Trophoblast cell (in vitro differentiated cells and primary cell): ENCODE measurements around the gene DNAJB6.

Source experiments
- DNase-seq, 2 donors: peaks; one replicate each; pipeline ENCODE4 v3.0.0-alpha.2; 2016
- H2AFZ ChIP-seq: 2 replicates; pipeline ENCODE4 v1.6.1; 2013; ENCODE audit warnings: low read length, moderate library complexity, mild to moderate bottlenecking; ENCODE audit not compliant: insufficient read depth, poor library complexity
- H2AK5ac ChIP-seq: 2 replicates; pipeline ENCODE4 v1.6.1; 2013; ENCODE audit warnings: mild to moderate bottlenecking, low read length
- H2BK120ac ChIP-seq: 2 replicates; pipeline ENCODE4 v1.6.1; 2013; ENCODE audit warnings: low read length, mild to moderate bottlenecking, moderate library complexity; ENCODE audit not compliant: insufficient read depth, poor library complexity
- H2BK12ac ChIP-seq: 2 replicates; pipeline ENCODE4 v1.6.1; 2013; ENCODE audit warnings: mild to moderate bottlenecking, low read length, moderate library complexity
- H2BK5ac ChIP-seq: 2 replicates; pipeline ENCODE4 v1.6.1; 2013; ENCODE audit warnings: low read length, low read depth, moderate library complexity, mild to moderate bottlenecking; ENCODE audit not compliant: poor library complexity
- H3K14ac ChIP-seq: 2 replicates; pipeline ENCODE4 v1.6.1; 2013; ENCODE audit warnings: mild to moderate bottlenecking, low read length
- H3K18ac ChIP-seq: 2 replicates; pipeline ENCODE4 v1.6.1; 2013; ENCODE audit warnings: mild to moderate bottlenecking, low read length
- H3K23ac ChIP-seq: 2 replicates; pipeline ENCODE4 v1.6.1; 2013; ENCODE audit warnings: low read length
- H3K27ac ChIP-seq: 2 replicates; pipeline ENCODE4 v1.5.1; 2013; ENCODE audit warnings: low read depth, mild to moderate bottlenecking, inconsistent platforms, low read length, moderate library complexity
- H3K27me3 ChIP-seq: 2 replicates; pipeline ENCODE4 v1.6.1; 2013; ENCODE audit warnings: inconsistent platforms, mild to moderate bottlenecking, low read length, moderate library complexity; ENCODE audit not compliant: insufficient read depth
- H3K36me3 ChIP-seq, 2 experiments: 1 replicate in 1 of 2; 2 replicates in 1 of 2; pipeline ENCODE4 v1.6.1; 2013; ENCODE audit warnings: low read length in 2 of 2, mild to moderate bottlenecking in 2 of 2, moderate library complexity in 1 of 2; ENCODE audit not compliant: insufficient read depth in 2 of 2, control insufficient read depth in 1 of 2
- H3K4ac ChIP-seq: 2 replicates; pipeline ENCODE4 v1.6.1; 2013; ENCODE audit warnings: low read depth, mild to moderate bottlenecking, low read length, moderate library complexity
- H3K4me1 ChIP-seq, 2 experiments: 1 replicate in 1 of 2; 2 replicates in 1 of 2; pipeline ENCODE4 v1.6.1; 2013; ENCODE audit warnings: low read length in 2 of 2, mild to moderate bottlenecking in 2 of 2, moderate library complexity in 1 of 2; ENCODE audit not compliant: insufficient read depth in 2 of 2, control insufficient read depth in 1 of 2
- H3K4me2 ChIP-seq: 2 replicates; pipeline ENCODE4 v1.6.1; 2013; ENCODE audit warnings: inconsistent platforms, mild to moderate bottlenecking, low read length, moderate library complexity
- H3K4me3 ChIP-seq: 2 replicates; pipeline ENCODE4 v1.5.1; 2013; ENCODE audit warnings: mild to moderate bottlenecking, low read depth, low read length, inconsistent platforms
- H3K79me1 ChIP-seq: one replicate; pipeline ENCODE4 v1.6.1; 2013; ENCODE audit warnings: low read length
- H3K79me2 ChIP-seq: 2 replicates; pipeline ENCODE4 v1.6.1; 2013; ENCODE audit warnings: low read length, mild to moderate bottlenecking; ENCODE audit not compliant: control insufficient read depth, insufficient read depth, poor library complexity
- H3K9ac ChIP-seq: 2 replicates; pipeline ENCODE4 v1.6.1; 2013; ENCODE audit warnings: mild to moderate bottlenecking, low read length
- H3K9me3 ChIP-seq: 2 replicates; pipeline ENCODE4 v1.6.1; 2013; ENCODE audit warnings: low read depth, mild to moderate bottlenecking, control low read depth, inconsistent platforms, low read length; ENCODE audit not compliant: insufficient read depth
- H4K12ac ChIP-seq: 2 replicates; pipeline ENCODE4 v1.6.1; 2013; ENCODE audit warnings: low read depth, mild to moderate bottlenecking, low read length, moderate library complexity
- H4K8ac ChIP-seq: 2 replicates; pipeline ENCODE4 v1.6.1; 2013; ENCODE audit warnings: low read depth, mild to moderate bottlenecking, low read length, moderate library complexity
- H4K91ac ChIP-seq: one replicate; pipeline ENCODE4 v1.6.1; 2013; ENCODE audit warnings: low read depth, mild to moderate bottlenecking, low read length, moderate library complexity
- WGBS: extraction: QIAGEN DNeasy Blood & Tissue Kit; methylation state at CpG from one replicate; pipeline ENCODE4 v1.1.7; 2013; ENCODE audit warnings: missing lambda C conversion rate; ENCODE audit not compliant: insufficient read length, insufficient coverage; ENCODE audit errors: extremely low coverage; 5-methylcytosine and 5-hydroxymethylcytosine counted together

DNAJB6 gene

DNA sequence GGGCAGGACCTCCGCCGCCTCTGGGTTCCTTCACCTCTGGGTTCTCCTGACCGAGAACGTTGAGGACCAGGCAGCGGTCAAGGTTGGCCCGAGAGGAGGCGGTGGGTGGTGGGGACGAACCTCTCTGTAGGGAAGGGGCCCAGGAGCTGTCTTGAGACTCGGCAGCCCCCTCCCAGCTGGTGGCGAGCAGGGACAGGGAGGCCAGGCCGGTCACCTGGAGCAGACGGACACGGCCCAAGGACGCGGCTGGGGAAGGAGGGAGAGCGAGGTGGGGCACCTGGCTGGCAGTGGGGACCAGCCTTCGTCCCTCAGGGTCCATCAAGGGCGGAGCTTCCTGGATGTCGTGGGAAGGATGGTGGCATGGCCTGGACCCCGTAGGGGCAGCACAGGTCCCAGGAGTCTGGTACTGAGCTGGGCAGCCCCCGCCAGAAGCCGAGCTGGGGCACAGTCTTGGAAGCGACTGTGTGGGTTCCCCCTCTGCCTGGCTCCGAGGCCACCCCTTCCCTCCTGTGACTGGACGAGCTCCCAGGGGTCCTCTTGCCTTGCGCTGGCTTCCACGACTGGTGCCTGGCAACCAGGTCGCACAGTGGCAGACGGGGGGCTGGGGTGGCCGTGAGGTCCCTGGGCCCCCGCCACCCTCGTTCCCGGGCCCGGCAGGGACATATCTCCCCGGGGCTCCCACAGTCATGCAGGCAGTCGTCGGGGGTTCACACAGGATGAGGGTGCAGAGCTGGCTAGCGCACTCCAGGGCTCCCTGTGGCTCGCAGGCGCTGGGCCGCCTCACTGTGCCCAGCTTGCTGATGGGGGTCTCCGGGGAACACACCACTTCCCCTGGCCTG is 89.9 kb downstream of the DNAJB6 start:
- no peak overlapping the region for H3K9ac ChIP-seq
- H2BK5ac ChIP-seq: no peak overlapping the region
- H3K4me1 ChIP-seq: no peaks in the 10 kb centered on the region
- H3K4ac ChIP-seq: no peak overlapping the region
- no peaks in the 10 kb centered on the region for H3K79me2 ChIP-seq
- no peak overlapping the region for H4K8ac ChIP-seq
- H4K12ac ChIP-seq: no peak overlapping the region
- no peaks in the 10 kb centered on the region for H3K79me1 ChIP-seq
- no peaks in the 10 kb centered on the region for H3K27me3 ChIP-seq
- no peak overlapping the region for H2BK120ac ChIP-seq
- H3K14ac ChIP-seq: no peak overlapping the region
- no peak overlapping the region for H2BK12ac ChIP-seq
- DNase-seq: no peak
- H3K4me2 ChIP-seq: no peak overlapping the region
- peaks cover 2% of the 10 kb centered on the region for H3K9me3 ChIP-seq
- no peak overlapping the region for H3K4me3 ChIP-seq
- H4K91ac ChIP-seq: no peak overlapping the region
- no CpG with 5 or more reads among the region's 42 CpGs for WGBS
- no peak overlapping the region for H2AFZ ChIP-seq
- no peak overlapping the region for H3K23ac ChIP-seq
- H3K27ac ChIP-seq: no peak overlapping the region
- no peak overlapping the region for H3K18ac ChIP-seq
- peaks cover 0 to 4% of the 10 kb centered on the region in 2 experiments for H3K36me3 ChIP-seq
- no peak overlapping the region for H2AK5ac ChIP-seq

DNA sequence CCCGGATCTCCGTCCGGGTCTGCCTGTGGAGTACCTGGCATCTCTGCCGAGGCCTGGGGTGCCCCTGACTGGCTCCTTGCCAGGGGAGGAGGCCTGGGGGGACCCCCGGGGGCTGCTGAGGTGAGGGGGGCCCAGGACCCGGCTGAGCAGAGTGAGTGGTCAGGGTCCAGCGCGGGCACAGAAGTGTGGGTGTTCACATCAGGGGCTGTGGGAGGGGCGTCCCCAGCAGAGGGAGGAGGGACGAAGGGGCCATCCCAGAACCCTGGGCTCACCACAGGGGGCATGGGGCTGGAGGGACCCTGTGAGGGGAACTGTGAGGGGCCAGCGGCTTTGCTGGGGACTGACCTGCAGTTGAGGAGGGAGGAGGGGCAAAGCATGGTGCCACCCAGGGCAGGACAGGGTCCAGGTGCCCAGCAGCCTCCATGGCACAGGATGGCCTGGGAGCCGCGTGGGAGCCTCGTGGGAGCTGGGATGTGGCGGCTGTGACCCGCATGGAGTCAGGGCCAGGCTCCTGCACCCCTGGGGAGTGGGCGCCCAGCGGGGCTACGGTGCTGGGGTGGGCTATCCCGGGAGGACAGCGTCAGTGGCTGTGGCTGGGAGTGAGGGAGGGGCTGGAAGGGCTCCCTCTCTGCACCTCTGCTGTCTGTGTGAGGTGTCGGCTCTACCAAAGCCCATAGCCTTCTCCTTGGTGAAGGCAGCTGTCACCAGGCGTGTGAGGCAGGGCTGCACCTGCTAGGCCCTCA is 91.2 kb downstream of the DNAJB6 start:
- WGBS: no CpG with 5 or more reads among the region's 23 CpGs
- Histone ChIP-seq H3K4me2 (no peak overlapping the region), H4K12ac (no peak overlapping the region), H3K4me1 (no peaks in the 10 kb centered on the region), H3K36me3 (no peaks in the 10 kb centered on the region), H3K14ac (no peak overlapping the region), H2AK5ac (no peak overlapping the region), H3K4ac (no peak overlapping the region), H3K79me2 (no peaks in the 10 kb centered on the region), H2AFZ (no peak overlapping the region), H3K27me3 (no peaks in the 10 kb centered on the region), H3K9ac (no peak overlapping the region), H4K8ac (no peak overlapping the region), H4K91ac (no peak overlapping the region), H2BK120ac (no peak overlapping the region), H3K27ac (no peak overlapping the region), H3K9me3 (peaks cover 2% of the 10 kb centered on the region), H2BK12ac (no peak overlapping the region), H3K4me3 (no peak overlapping the region), H3K23ac (no peak overlapping the region), H3K18ac (no peak overlapping the region), H3K79me1 (no peaks in the 10 kb centered on the region), H2BK5ac (no peak overlapping the region)
- DNase-seq: no peak

DNA sequence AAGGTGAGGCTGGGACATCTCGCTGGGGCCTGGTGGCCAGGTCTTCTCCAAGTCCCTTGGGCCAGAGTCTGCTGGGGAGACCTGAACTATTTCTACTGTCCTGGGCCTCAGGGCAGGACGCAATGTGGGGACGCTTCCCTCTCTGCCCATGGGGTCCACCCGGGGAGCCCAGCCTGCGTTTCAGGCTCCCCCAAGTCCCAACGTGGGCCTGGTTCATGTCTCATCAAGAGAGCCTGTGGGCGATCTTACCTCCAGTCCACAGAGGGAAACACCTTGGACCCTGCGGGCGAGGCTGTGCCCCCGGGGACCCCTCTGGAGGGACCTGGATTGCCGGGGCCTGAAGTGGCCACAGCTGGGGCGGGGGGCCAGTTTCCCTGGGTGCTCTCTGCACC is 91.7 kb downstream of the DNAJB6 start:
- H3K9me3 ChIP-seq: peaks cover 8% of the 10 kb centered on the region
- no peaks in the 10 kb centered on the region for H3K36me3 ChIP-seq
- H3K79me2 ChIP-seq: no peaks in the 10 kb centered on the region
- H2BK12ac ChIP-seq: no peak overlapping the region
- H3K4me3 ChIP-seq: no peak overlapping the region
- H2BK5ac ChIP-seq: no peak overlapping the region
- no peak overlapping the region for H3K23ac ChIP-seq
- no peak overlapping the region for H2BK120ac ChIP-seq
- H3K79me1 ChIP-seq: no peaks in the 10 kb centered on the region
- H3K14ac ChIP-seq: no peak overlapping the region
- DNase-seq: no peak
- no peaks in the 10 kb centered on the region for H3K4me1 ChIP-seq
- no CpG with 5 or more reads among the region's 12 CpGs for WGBS
- no peaks in the 10 kb centered on the region for H3K27me3 ChIP-seq
- no peak overlapping the region for H3K27ac ChIP-seq
- H2AFZ ChIP-seq: no peak overlapping the region
- no peak overlapping the region for H3K4me2 ChIP-seq
- H2AK5ac ChIP-seq: no peak overlapping the region
- H4K91ac ChIP-seq: no peak overlapping the region
- H3K18ac ChIP-seq: no peak overlapping the region
- no peak overlapping the region for H3K4ac ChIP-seq
- H3K9ac ChIP-seq: no peak overlapping the region
- no peak overlapping the region for H4K12ac ChIP-seq
- H4K8ac ChIP-seq: no peak overlapping the region

DNA sequence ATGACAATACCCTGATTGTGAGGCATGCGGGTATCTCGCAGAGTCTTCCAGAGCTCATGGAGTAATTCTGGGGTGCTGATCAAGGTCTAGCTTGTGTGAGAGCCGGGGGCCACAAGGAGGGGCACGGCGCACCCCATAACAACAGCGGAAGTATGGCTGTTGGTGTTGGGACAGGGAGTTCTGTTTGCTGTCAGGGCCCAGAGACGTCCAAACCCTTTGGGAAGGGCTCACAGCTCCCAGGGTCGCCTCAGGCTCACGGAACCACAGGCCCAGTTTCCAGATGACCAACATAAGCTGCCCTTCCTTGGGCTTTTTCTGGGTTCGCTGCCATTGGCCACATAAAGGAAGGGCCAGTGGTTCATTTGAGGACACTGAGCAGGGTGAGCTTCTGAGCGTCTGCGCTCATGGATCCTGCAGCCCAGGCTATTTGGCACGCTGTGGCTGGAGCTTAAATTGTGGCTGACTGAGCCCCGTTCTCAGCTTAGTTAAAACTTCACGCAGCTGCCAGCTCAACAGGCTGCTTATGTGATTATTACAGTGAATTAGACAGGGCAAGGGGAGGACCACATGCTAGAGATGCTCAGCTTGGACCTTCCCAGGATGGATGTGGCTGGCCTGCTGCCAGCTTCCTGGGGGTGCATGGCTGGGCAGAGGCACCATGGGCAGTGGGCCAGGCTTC is 92.3 kb downstream of the DNAJB6 start:
- Histone ChIP-seq H3K36me3 (no peaks in the 10 kb centered on the region), H3K79me1 (no peaks in the 10 kb centered on the region), H3K14ac (no peak overlapping the region), H3K23ac (no peak overlapping the region), H3K27me3 (no peaks in the 10 kb centered on the region), H3K27ac (no peak overlapping the region), H4K91ac (no peak overlapping the region), H3K4me1 (no peaks in the 10 kb centered on the region), H4K8ac (no peak overlapping the region), H2BK12ac (no peak overlapping the region), H2BK5ac (no peak overlapping the region), H2AFZ (no peak overlapping the region), H3K4ac (no peak overlapping the region), H3K9ac (no peak overlapping the region), H2BK120ac (no peak overlapping the region), H3K4me2 (no peak overlapping the region), H2AK5ac (no peak overlapping the region), H3K79me2 (no peaks in the 10 kb centered on the region), H3K9me3 (peaks cover 9% of the 10 kb centered on the region), H4K12ac (no peak overlapping the region), H3K4me3 (no peak overlapping the region), H3K18ac (no peak overlapping the region)
- WGBS: no CpG with 5 or more reads among the region's 15 CpGs
- no peak for DNase-seq
